Measurements from ENCODE around the gene BRSK1. TPM values are rescaled to one million over a fixed set of nuclear protein-coding genes. Genes with fewer than 3 reads are reported as not detected.

Gene BRSK1
- polyA plus RNA-seq, 1 donor: 9.7 TPM

DNA sequence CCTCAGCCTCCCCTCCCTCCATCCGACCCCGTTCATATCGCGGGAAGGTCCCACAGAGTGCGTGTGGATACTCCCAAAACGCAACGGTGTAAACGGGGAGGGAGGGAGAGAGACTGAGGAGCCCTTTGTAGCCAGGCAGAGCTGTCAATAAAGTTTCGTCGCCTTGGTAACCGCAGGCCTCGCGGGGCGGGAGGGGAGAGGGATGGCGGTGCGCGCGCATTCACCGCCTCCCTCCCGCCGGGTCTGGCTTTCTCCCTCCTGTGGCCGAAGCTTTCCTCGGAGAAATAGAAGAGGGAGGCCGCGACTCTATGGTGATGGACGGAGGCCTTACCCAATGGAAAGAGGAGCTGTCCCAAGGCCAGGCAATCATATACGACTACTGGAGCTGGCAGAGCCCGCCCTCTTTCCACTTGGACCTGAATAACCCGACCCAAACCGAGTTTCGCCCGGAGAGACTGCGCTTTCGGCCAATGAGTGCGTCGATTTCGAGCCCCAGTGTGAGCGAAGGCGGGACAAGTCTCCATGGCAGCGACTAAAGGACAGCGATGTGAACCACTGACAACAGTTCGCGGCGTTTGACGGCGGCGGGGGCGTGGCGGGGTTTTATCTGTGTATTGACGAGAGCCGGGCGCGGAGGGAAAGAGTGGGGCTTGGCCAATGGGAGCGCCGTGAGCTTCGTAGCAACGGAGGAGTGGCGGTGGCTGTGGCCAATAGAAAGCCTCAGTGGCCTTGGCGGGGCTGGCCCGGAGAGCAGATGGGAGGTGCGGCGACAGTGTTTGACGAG, 55.5 kb downstream of the BRSK1 start, which contains the start of gene KMT5C:
TSS of gene KMT5C (plus strand) at position 772 of the 784 bp plus-strand sequence. CDS start 2,061 bp downstream, outside the sequence.
- Histone ChIP-seq H3K4me3 (ENCODE audit: low read length) (peak within 1 kb of the TSS; percentile 65), H3K36me3 (ENCODE audit: control insufficient read depth, insufficient read depth, low read length) (peaks cover 22% of the 10 kb centered on the region), H3K27ac (ENCODE audit: low read length) (peak within 1 kb of the TSS; percentile 98), H3K9me3 (ENCODE audit: control insufficient read depth, low read depth, low read length) (no peaks in the 10 kb centered on the region), H3K4me1 (ENCODE audit: control insufficient read depth, insufficient read depth, low read length) (peaks cover 19% of the 10 kb centered on the region), H3K27me3 (ENCODE audit: control insufficient read depth, insufficient read depth, low read length) (no peaks in the 10 kb centered on the region)
- DNase-seq: peak; percentile 100
- WGBS (ENCODE audit: insufficient coverage, low lambda C conversion rate): no CpG with 5 or more reads among the region's 63 CpGs

DNA sequence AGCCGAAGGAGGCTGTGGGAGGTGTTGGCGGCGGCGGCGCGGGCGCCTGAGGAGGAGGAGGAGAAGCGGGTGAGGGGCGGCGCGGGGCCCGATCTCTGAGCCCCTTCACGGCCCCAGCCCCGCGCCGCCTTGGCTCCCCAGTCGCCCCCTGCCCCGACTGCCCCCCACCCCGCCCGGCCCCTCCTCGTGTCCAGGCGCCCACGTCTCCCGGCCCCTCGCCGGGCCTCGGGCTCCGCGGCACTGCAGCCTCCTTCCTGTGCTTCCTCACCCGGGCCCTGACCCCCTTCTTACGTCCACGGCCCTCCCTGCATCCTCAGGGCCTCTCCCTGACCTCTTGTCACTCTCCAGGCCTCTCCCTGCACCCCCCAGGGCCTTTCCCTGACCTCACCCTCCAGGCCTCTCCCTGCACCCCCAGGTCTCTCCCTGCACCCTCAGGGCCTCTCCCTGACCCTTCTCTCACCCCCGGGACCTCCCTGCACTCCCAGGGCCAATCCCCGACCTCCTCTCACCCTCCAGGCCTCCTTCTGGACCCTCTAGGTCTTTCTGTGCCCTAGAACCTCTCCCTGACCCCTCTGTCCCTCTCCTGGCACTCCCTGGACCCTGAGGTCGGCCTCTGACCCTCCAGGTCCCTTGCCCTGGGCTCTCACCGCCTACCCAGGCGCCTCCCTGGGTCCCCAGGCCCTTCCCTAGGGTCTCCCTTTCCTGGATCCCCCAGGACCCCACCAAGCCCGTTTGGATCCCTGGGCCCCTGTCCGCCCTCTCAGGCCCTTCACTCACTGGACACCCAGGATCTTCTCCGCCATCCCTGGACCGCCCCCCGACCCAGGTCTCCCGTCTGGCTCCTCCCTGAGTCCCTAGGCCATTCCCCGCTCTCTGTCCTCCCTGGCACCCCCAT, 56.3 kb downstream of the BRSK1 start:
- peak; percentile 61 to 71 for DNase-seq
- H3K4me1 ChIP-seq (ENCODE audit: control insufficient read depth, insufficient read depth, low read length): peaks cover 16% of the 10 kb centered on the region
- H3K27me3 ChIP-seq (ENCODE audit: control insufficient read depth, insufficient read depth, low read length): no peaks in the 10 kb centered on the region
- WGBS (ENCODE audit: insufficient coverage, low lambda C conversion rate): no CpG with 5 or more reads among the region's 44 CpGs
- H3K9me3 ChIP-seq (ENCODE audit: control insufficient read depth, low read depth, low read length): no peaks in the 10 kb centered on the region
- H3K4me3 ChIP-seq (ENCODE audit: low read length): peak overlapping the region; percentile 65
- H3K36me3 ChIP-seq (ENCODE audit: control insufficient read depth, insufficient read depth, low read length): peaks cover 26% of the 10 kb centered on the region
- H3K27ac ChIP-seq (ENCODE audit: low read length): peak overlapping the region; percentile 90

DNA sequence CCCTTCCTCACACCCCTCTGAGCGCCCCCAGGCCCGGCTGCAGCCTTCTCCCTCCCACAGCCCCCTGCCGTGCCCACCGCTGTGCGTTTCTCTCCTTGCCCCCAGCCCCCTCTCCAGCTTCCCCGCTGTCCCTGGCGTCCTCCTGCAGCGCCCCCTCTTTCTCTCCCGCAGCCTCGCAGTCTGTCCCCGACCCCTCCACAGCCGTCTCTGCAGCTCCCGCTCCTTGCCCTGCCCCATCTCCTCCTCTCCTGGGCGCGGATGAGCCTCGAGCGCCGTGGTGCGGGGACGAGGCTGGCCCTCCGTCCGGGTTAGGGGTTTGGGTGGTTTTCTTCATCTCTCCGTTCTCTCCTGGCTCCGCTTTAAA, 57.0 kb downstream of the BRSK1 start:
- Histone ChIP-seq H3K27ac (ENCODE audit: low read length) (peak overlapping the region; percentile 90), H3K4me3 (ENCODE audit: low read length) (peak overlapping the region; percentile 65), H3K36me3 (ENCODE audit: control insufficient read depth, insufficient read depth, low read length) (peaks cover 27% of the 10 kb centered on the region), H3K9me3 (ENCODE audit: control insufficient read depth, low read depth, low read length) (no peaks in the 10 kb centered on the region), H3K27me3 (ENCODE audit: control insufficient read depth, insufficient read depth, low read length) (no peaks in the 10 kb centered on the region), H3K4me1 (ENCODE audit: control insufficient read depth, insufficient read depth, low read length) (peaks cover 16% of the 10 kb centered on the region)
- WGBS (ENCODE audit: insufficient coverage, low lambda C conversion rate): no CpG with 5 or more reads among the region's 24 CpGs
- DNase-seq: peak; percentile 53 to 70

DNA sequence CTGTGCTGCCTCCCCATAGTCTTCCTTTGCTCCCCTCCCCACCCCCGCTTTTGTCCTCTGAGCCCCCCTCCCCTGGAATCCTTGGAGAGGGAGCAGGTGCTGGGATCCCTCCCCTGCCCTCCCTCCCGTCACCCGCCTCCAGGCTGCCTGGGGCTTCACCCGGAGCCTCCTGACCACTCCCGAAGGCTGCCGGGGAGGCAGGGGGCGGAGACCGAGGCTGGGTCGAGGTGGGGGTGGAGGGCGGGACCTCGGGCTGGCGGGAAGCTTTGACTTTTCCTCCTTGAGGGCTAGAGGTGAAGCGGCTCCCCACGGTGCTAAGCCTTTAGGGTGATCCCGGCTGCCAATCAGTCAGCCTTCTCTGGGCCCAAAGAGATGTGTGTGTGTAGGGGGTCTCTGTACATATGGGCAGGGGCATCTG, 57.4 kb downstream of the BRSK1 start:
- H3K27ac ChIP-seq (ENCODE audit: low read length): peak overlapping the region; percentile 90
- no peaks in the 10 kb centered on the region for H3K9me3 ChIP-seq (ENCODE audit: control insufficient read depth, low read depth, low read length)
- peak; percentile 86 to 87 for DNase-seq
- H3K4me3 ChIP-seq (ENCODE audit: low read length): peak overlapping the region; percentile 65
- no CpG with 5 or more reads among the region's 15 CpGs for WGBS (ENCODE audit: insufficient coverage, low lambda C conversion rate)
- peaks cover 30% of the 10 kb centered on the region for H3K36me3 ChIP-seq (ENCODE audit: control insufficient read depth, insufficient read depth, low read length)
- H3K4me1 ChIP-seq (ENCODE audit: control insufficient read depth, insufficient read depth, low read length): peaks cover 16% of the 10 kb centered on the region
- no peaks in the 10 kb centered on the region for H3K27me3 ChIP-seq (ENCODE audit: control insufficient read depth, insufficient read depth, low read length)

DNA sequence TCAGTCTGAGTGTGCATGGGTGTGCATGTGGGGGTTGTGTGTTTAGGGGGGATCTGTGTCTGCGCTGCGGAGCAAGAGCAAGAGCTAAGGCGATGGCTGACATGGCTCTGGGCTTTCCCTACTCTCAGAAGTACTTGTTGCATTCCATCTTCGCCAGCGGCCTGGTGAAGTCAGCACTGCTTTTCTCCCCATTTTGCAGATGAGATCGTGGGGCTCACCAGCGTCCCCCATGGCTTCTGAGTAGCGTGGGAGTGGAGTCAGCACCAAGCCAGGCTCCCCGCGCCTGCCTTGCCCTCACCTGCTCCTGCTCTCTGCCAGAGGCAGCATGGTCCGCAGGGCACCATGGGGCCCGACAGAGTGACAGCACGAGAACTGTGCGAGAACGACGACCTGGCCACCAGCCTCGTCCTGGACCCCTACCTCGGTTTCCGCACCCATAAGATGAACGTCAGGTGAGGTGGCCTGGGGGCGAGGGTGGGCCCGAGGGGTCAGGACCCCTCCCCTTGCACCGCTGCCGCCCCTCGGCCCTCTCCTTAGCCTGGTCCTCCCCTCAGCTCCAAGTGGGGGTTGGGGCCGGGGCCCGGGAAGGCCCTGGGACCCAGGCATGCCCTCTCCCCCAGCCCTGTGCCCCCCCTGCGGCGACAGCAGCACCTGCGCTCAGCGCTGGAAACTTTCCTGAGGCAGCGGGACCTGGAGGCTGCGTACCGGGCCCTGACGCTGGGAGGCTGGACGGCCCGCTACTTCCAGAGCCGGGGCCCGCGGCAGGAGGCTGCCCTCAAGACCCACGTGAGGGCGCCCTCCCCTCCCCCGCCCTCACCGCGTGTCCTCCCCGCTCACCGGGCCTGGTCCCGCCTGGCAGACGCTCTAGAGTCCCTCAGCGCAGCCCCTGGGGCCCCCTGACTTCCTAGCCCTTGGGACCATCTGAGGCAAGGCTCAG, 58.1 kb downstream of the BRSK1 start:
- DNase-seq: no peak
- Histone ChIP-seq H3K9me3 (ENCODE audit: control insufficient read depth, low read depth, low read length) (no peaks in the 10 kb centered on the region), H3K36me3 (ENCODE audit: control insufficient read depth, insufficient read depth, low read length) (peaks cover 32% of the 10 kb centered on the region), H3K4me3 (ENCODE audit: low read length) (no peak overlapping the region), H3K27me3 (ENCODE audit: control insufficient read depth, insufficient read depth, low read length) (no peaks in the 10 kb centered on the region), H3K4me1 (ENCODE audit: control insufficient read depth, insufficient read depth, low read length) (peaks cover 16% of the 10 kb centered on the region), H3K27ac (ENCODE audit: low read length) (no peak overlapping the region)
- WGBS (ENCODE audit: insufficient coverage, low lambda C conversion rate): no CpG with 5 or more reads among the region's 50 CpGs

DNA sequence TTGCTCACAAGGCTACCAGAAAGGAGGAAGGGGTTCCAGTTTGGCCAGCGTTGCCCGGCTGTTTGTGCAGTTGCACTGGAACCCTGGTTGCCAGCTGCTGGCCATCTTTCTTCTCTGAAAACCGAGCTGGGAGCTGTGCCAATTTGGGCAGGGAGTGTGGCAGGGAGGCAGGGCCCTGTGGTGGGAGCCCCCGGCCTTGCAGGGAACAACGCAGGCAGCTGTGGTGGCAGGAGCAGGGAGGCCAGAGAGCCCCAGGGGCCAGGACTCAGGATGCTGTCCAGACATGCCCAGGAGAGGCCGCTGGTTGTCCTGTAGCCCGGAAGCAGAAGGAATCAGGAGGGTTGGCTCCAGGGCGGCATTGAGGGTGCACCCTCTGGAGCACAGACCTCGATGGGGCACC, 60.6 kb downstream of the BRSK1 start:
- no peak for DNase-seq
- Histone ChIP-seq H3K9me3 (ENCODE audit: control insufficient read depth, low read depth, low read length) (no peaks in the 10 kb centered on the region), H3K27ac (ENCODE audit: low read length) (no peak overlapping the region), H3K4me3 (ENCODE audit: low read length) (no peak overlapping the region), H3K4me1 (ENCODE audit: control insufficient read depth, insufficient read depth, low read length) (peaks cover 12% of the 10 kb centered on the region), H3K27me3 (ENCODE audit: control insufficient read depth, insufficient read depth, low read length) (no peaks in the 10 kb centered on the region), H3K36me3 (ENCODE audit: control insufficient read depth, insufficient read depth, low read length) (peaks cover 37% of the 10 kb centered on the region)
- WGBS (ENCODE audit: insufficient coverage, low lambda C conversion rate): no CpG with 5 or more reads among the region's 9 CpGs

DNA sequence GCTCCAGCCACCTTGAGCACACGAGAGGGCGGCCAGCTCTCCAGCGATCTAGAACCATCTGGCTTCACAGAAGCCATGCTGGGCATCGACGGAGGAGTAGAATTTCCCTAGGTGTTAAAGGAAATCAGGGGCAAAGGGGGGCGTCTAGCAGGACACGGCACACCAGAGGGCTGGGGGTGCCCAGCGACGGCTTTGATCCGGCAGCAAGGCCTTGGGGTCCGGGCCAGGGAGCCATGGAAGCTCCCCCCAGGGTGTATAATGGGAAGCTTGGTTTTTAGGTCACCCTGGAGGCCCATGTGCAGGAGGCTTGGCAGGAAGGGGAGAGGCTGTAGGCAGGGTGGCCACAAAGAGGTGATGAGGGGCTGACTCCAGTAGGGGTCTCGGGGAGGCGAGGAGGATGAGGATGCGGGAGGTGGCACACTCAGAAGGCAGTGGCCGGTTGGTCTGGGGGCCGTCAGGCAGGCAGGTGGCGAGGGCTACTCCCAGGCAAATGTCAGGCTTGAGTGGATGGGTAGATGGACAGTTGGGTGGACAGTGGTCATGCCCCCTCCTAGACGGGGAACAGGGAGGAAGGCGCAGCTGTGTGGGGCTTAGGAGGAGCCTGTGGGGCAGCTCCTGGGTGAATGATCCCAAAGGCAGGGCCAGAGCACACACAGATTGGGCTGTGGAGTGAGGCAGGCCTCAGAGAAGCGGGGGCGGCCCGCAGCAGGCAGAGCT, 61.5 kb downstream of the BRSK1 start:
- Histone ChIP-seq H3K4me1 (ENCODE audit: control insufficient read depth, insufficient read depth, low read length) (peaks cover 11% of the 10 kb centered on the region), H3K27ac (ENCODE audit: low read length) (no peak overlapping the region), H3K4me3 (ENCODE audit: low read length) (no peak overlapping the region), H3K36me3 (ENCODE audit: control insufficient read depth, insufficient read depth, low read length) (peaks cover 37% of the 10 kb centered on the region), H3K9me3 (ENCODE audit: control insufficient read depth, low read depth, low read length) (no peaks in the 10 kb centered on the region), H3K27me3 (ENCODE audit: control insufficient read depth, insufficient read depth, low read length) (no peaks in the 10 kb centered on the region)
- WGBS (ENCODE audit: insufficient coverage, low lambda C conversion rate): no CpG with 5 or more reads among the region's 22 CpGs
- DNase-seq: no peak

DNA sequence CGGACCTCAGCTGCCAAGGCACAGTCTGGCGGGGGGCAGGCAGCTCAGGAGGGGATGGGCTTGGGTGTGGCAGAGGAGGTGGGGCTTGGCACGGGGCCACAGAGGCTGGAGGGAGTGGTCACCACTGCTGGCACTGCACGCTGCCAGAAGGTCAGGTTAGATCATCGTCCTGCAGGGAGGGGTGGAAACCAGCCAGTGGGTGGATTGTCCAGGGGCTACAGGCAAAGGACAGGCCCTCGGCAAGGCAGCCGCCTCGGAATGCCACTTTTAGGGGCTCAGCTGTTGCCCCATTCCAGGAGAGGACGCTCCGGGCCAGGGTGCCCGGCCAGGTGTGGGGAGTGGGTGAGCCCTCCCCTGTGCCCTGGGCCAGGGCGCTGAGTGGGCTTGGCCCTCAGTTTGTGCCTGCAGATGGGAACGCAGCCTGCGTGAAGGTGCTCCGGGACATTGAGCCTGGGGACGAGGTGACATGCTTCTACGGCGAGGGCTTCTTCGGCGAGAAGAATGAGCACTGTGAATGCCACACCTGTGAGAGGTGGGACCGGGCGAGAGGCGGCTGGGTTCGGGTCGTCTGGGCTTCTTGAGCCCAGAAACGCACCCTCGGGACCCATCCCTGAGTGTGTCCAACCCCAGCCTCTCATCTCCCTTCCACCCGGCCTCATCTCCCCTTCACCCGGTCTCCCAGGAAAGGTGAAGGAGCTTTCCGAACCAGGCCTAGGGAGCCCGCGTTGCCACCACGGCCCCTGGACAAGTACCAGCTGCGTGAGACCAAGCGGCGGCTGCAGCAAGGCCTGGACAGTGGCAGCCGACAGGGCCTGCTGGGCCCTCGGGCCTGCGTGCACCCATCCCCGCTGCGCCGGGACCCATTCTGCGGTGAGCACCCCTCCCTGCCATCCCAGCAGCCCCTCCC, 62.3 kb downstream of the BRSK1 start:
- no peak overlapping the region for H3K4me3 ChIP-seq (ENCODE audit: low read length)
- no peak overlapping the region for H3K27ac ChIP-seq (ENCODE audit: low read length)
- peaks cover under 1% of the 10 kb centered on the region for H3K27me3 ChIP-seq (ENCODE audit: control insufficient read depth, insufficient read depth, low read length)
- no CpG with 5 or more reads among the region's 43 CpGs for WGBS (ENCODE audit: insufficient coverage, low lambda C conversion rate)
- H3K4me1 ChIP-seq (ENCODE audit: control insufficient read depth, insufficient read depth, low read length): peaks cover 7% of the 10 kb centered on the region
- peaks cover 37% of the 10 kb centered on the region for H3K36me3 ChIP-seq (ENCODE audit: control insufficient read depth, insufficient read depth, low read length)
- no peak for DNase-seq
- H3K9me3 ChIP-seq (ENCODE audit: control insufficient read depth, low read depth, low read length): no peaks in the 10 kb centered on the region
